SK-N-SH (cell line): ENCODE data around the gene FALEC.

ENCODE experiments used
- CHD2 ChIP-seq: fragments of 150-350 bp; IDR thresholded peaks from 2 replicates; pipeline ENCODE4 v1.6.1; 2018; ENCODE audit warnings: low read length; ENCODE audit not compliant: partially characterized antibody
- CTCF ChIP-seq: fragments of 200-600 bp; sonication (generic); IDR thresholded peaks from 2 replicates; pipeline ENCODE4 v1.6.1; 2017; ENCODE audit warnings: antibody characterized with exemption, mild to moderate bottlenecking, moderate library complexity
- EP300 ChIP-seq, 2 experiments: IDR thresholded peaks; 2 replicates each; pipeline versions ENCODE4 v1.4.0 to v1.6.1; 2012; ENCODE audit warnings: borderline replicate concordance in 1 of 2, low read depth in 1 of 2, low read length in 1 of 2
- NRF1 ChIP-seq: IDR thresholded peaks from 2 replicates; pipeline ENCODE4 v1.6.1; 2012; ENCODE audit warnings: low read depth, mild to moderate bottlenecking, low read length
- POLR2AphosphoS5 ChIP-seq: IDR thresholded peaks from 2 replicates; pipeline ENCODE4 v1.6.1; 2012; ENCODE audit warnings: low read depth, low read length
- TAF1 ChIP-seq: IDR thresholded peaks from 2 replicates; pipeline ENCODE4 v1.6.1; 2012; ENCODE audit warnings: low read depth, mild to moderate bottlenecking, low read length, moderate library complexity, borderline replicate concordance
- YY1 ChIP-seq: IDR thresholded peaks from 2 replicates; pipeline ENCODE4 v1.4.0; 2012; ENCODE audit warnings: low read depth, mild to moderate bottlenecking
- TF ChIP-seq, protein P1 (sequence below): IDR thresholded peaks from 2 replicates; pipeline ENCODE4 v1.4.0; 2012; ENCODE audit warnings: low read depth, borderline replicate concordance
- TF ChIP-seq, protein P2 (sequence below): fragments of 150-350 bp; IDR thresholded peaks from 2 replicates; pipeline ENCODE4 v1.6.1; 2016; ENCODE audit warnings: mild to moderate bottlenecking, low read depth, low read length

GRCh38 chr1:150476754-150477153 lies 38.8 kb upstream of the FALEC start:
- no peak for TF ChIP-seq CHD2
- no peak for TF ChIP-seq CTCF
- no peak for TF ChIP-seq EP300 (IDR thresholded peaks at IDR 0.05; ENCODE audit: borderline replicate concordance in 1 of 2, low read depth in 1 of 2, low read length in 1 of 2)
- TF ChIP-seq, protein P1, sequence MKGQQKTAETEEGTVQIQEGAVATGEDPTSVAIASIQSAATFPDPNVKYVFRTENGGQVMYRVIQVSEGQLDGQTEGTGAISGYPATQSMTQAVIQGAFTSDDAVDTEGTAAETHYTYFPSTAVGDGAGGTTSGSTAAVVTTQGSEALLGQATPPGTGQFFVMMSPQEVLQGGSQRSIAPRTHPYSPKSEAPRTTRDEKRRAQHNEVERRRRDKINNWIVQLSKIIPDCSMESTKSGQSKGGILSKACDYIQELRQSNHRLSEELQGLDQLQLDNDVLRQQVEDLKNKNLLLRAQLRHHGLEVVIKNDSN, result no peak
- no peak for TF ChIP-seq YY1
- no peak for TF ChIP-seq NRF1
- TF ChIP-seq POLR2AphosphoS5, result no peak
- TF ChIP-seq TAF1, result no peak
- TF ChIP-seq, protein P2, sequence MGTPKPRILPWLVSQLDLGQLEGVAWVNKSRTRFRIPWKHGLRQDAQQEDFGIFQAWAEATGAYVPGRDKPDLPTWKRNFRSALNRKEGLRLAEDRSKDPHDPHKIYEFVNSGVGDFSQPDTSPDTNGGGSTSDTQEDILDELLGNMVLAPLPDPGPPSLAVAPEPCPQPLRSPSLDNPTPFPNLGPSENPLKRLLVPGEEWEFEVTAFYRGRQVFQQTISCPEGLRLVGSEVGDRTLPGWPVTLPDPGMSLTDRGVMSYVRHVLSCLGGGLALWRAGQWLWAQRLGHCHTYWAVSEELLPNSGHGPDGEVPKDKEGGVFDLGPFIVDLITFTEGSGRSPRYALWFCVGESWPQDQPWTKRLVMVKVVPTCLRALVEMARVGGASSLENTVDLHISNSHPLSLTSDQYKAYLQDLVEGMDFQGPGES, result no peak
